K562 (cell line): ENCODE results near the gene ZSCAN22. TPM values are rescaled to one million over a fixed set of nuclear protein-coding genes. Genes with fewer than 3 reads are reported as not detected.
A peak's percentile ranks its signal among the peaks of the same experiment; 100 is the strongest.

Source experiments
- CBFA2T3 ChIP-seq: fragments of 450-650 bp; IDR thresholded peaks from 2 replicates; pipeline ENCODE4 v1.6.1; 2017
- CBX8 ChIP-seq: fragments of 200-600 bp; sonication (generic); IDR thresholded peaks from 2 replicates; pipeline ENCODE4 v1.6.1; 2012; ENCODE audit warnings: borderline replicate concordance, mixed run types, low read depth, mild to moderate bottlenecking, moderate library complexity, mixed read lengths, low read length, control low read depth, inconsistent platforms; ENCODE audit not compliant: poor library complexity, severe bottlenecking; ENCODE audit errors: extremely low read depth
- CREB1 ChIP-seq, 2 experiments: sonication (generic) in 1 of 2; formaldehyde crosslinking in 1 of 2; IDR thresholded peaks; 2 replicates each; pipeline versions ENCODE4 v1.6.1 to v1.8.0; 2012 to 2022; ENCODE audit warnings: inconsistent platforms in 1 of 2, mild to moderate bottlenecking in 1 of 2, missing genetic modification reagents in 1 of 2, moderate library complexity in 1 of 2
- HMBOX1 ChIP-seq: sonication (generic); IDR thresholded peaks from 2 replicates; pipeline ENCODE4 v1.6.1; 2016
- JUN ChIP-seq, 2 experiments: sonication (generic) in 1 of 2; formaldehyde crosslinking in 1 of 2; IDR thresholded peaks; 2 replicates each; pipeline versions ENCODE4 v1.6.1 to v1.8.0; 2012 to 2022; ENCODE audit warnings: borderline replicate concordance in 2 of 2, mild to moderate bottlenecking in 2 of 2, improper control_type of control experiment in 1 of 2, low read depth in 1 of 2, low read length in 1 of 2, missing genetic modification reagents in 1 of 2
- KDM4B ChIP-seq, 2 experiments: fragments of 450-650 bp in 1 of 2; sonication (generic) in 1 of 2; IDR thresholded peaks; 2 replicates each; pipeline ENCODE4 v1.6.1; 2016 to 2017; ENCODE audit warnings: borderline replicate concordance in 2 of 2, antibody characterized with exemption in 1 of 2, low read depth in 1 of 2, mild to moderate bottlenecking in 1 of 2
- NFRKB ChIP-seq: fragments of 450-650 bp; IDR thresholded peaks from 2 replicates; pipeline ENCODE4 v1.6.1; 2016; ENCODE audit warnings: low read depth
- POU5F1 ChIP-seq: fragments of 150-350 bp; IDR thresholded peaks from 2 replicates; pipeline ENCODE4 v1.6.1; 2014; ENCODE audit warnings: borderline replicate concordance, low read length, low read depth, mild to moderate bottlenecking; ENCODE audit not compliant: partially characterized antibody
- PRPF4 ChIP-seq: fragments of 200-400 bp; formaldehyde crosslinking; IDR thresholded peaks from one replicate; pipeline ENCODE4 v1.6.1; 2017; ENCODE audit warnings: low read length, low read depth, mild to moderate bottlenecking; ENCODE audit not compliant: insufficient read depth, poor library complexity, severe bottlenecking
- RBM22 ChIP-seq: fragments of 200-400 bp; formaldehyde crosslinking; IDR thresholded peaks from 2 replicates; pipeline ENCODE4 v1.6.1; 2018; ENCODE audit warnings: low read length, low read depth; ENCODE audit not compliant: poor library complexity, severe bottlenecking
- SAFB ChIP-seq: fragments of 200-400 bp; formaldehyde crosslinking; IDR thresholded peaks from 2 replicates; pipeline ENCODE4 v1.6.1; 2017; ENCODE audit warnings: low read depth, low read length, borderline replicate concordance
- ZBTB9 ChIP-seq: fragments of 450-650 bp; formaldehyde crosslinking; IDR thresholded peaks from 2 replicates; pipeline ENCODE4 v1.4.0; 2020; ENCODE audit warnings: mild to moderate bottlenecking, moderate library complexity
- ZNF263 ChIP-seq: sonication (generic); formaldehyde crosslinking; IDR thresholded peaks from 2 replicates; pipeline ENCODE4 v1.8.0; 2022; ENCODE audit warnings: mild to moderate bottlenecking, missing genetic modification reagents, borderline replicate concordance
- polyA plus RNA-seq, 8 experiments: library from polyadenylated mRNA; depleted of rRNA in 4 of 8; stranded (reverse) in 5 of 8; unstranded in 3 of 8; fragments of >200 nt; fragmentation: Nextera tagmentation in 2 of 8; fragmentation: Illumina TruSeq in 1 of 8; extraction: Ambion mirVana in 2 of 8; extraction: Trizol in 1 of 8; gene quantifications; 2 replicates each; pipeline versions ENCODE4 v1.2.1 to v1.2.3, GENCODE V29; 2011 to 2014; ENCODE audit warnings: inconsistent platforms in 1 of 8, missing spikeins in 1 of 8
- total RNA-seq, 7 experiments: library from RNA; depleted of rRNA in 6 of 7; stranded (reverse); fragments of >200 nt in 6 of 7; fragmentation: Illumina TruSeq in 2 of 7; extraction: Trizol in 2 of 7; gene quantifications; 2 replicates each; pipeline versions ENCODE4 v1.2.1 to v1.2.3, GENCODE V29; 2011 to 2021; ENCODE audit warnings: low replicate concordance in 1 of 7

The ZSCAN22 gene
- total and polyA plus RNA-seq, 9 of the 15 experiments (the other 6 are each of a cell fraction or from before 2014, with no cell fraction given) = 0.98 to 5.3 (median 3.0) TPM

- TF ChIP-seq PRPF4 = no peak
- no peak for TF ChIP-seq HMBOX1
- peak; percentile 76 for TF ChIP-seq CREB1 (IDR thresholded peaks at IDR 0.05)
- TF ChIP-seq CREB1 (CRISPR knock-in tag; IDR thresholded peaks at IDR 0.05) = peak; percentile 88
- TF ChIP-seq JUN (IDR thresholded peaks at IDR 0.05; ENCODE audit: borderline replicate concordance, low read depth, low read length) = 0 out of 2 replicates have a peak, but pooled peaks have one; percentile 20
- TF ChIP-seq JUN (CRISPR knock-in tag; IDR thresholded peaks at IDR 0.05; ENCODE audit: borderline replicate concordance) = no peak; the same call in 1 of the 2 replicates
- peak; percentile 65; the same call in 1 of the 2 replicates for TF ChIP-seq ZNF263
- peak; percentile 88 for TF ChIP-seq POU5F1
- TF ChIP-seq SAFB = no peak
- TF ChIP-seq RBM22 = peak; percentile 84
- TF ChIP-seq NFRKB = peak; percentile 46; the same call in 1 of the 2 replicates
- peak; percentile 54 for TF ChIP-seq CBFA2T3
- TF ChIP-seq CBX8 = no peak
- 0 out of 2 replicates have a peak, but pooled peaks have one; percentile 53 for TF ChIP-seq ZBTB9 (CRISPR knock-in tag)
- peak in 1 of 2 experiments; percentile 90; a peak in 1 of 4 replicates for TF ChIP-seq KDM4B (IDR thresholded peaks at IDR 0.05; ENCODE audit: borderline replicate concordance in 2 of 2, low read depth in 1 of 2)
Observed at GRCh38 chr19:58305065-58305931, 21.5 kb upstream of the ZSCAN22 start, which contains the start of gene ERVK3-1 (continued).
